Measurements from ENCODE around the gene LINS1.

Gene LINS1, protein sequence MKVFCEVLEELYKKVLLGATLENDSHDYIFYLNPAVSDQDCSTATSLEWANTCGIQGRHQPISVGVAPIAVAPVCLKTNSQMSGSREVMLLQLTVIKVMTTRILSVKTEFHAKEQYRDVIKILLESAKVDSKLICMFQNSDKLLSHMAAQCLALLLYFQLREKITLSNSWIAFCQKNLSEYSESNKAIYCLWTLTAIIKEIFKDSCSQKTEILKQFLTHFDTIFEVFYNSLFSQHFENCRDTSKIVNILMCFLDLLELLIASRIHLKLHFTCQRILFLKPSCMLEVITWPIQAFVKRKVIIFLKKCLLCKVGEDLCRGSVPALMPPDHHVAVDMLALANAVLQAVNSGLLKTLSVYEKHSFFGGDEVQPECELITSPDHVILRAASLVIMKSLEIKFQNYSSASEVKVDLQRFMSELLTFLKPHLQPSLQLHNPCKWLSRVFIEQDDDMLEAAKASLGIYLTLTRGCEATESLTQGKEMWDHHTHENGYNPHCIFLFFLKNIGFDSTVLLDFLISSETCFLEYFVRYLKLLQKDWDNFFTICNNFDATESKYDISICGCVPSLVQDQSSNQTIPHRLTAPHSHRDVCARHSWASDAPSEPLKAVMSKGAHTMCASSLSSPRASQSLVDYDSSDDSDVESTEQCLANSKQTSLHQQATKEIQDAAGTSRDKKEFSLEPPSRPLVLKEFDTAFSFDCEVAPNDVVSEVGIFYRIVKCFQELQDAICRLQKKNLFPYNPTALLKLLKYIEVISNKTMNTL

DNA sequence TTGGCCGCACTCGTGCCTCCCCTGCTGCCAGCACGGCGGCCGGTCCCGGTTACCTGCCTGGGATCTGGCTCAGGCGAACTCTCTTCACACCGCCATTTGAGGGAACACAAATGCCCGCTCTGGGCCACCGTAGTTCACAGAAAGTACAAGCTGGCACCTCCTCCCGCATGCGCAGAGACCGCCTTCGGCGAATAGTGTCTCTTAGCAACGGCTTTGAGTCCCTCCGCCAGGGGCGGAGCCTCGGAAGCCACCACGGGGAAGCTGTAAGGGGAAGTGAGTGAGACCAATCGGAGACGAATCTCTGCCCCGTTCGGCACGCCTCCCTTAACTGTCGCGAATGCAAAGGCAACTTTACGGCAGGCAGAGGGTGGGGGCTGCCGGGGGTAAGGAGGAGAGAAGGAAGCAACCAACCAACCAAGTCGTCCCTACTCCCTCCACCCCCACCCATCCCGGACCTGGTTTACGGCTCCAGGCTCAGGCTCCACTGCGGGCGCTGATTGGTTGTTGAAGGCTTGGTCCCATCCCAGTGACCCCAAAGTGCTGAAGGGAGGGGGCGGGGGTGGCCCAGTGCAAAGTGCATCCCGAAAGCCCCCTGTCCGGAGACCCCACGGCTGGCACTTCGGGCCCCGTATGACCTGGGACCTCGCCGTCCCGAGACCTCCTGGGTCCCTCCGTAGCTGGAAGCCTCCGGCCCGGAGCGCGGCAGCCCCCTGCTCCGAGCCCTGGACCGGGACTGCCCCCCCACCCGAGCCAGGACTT is at the start of gene LINS1, which contains the start of gene ASB7:
Gene LINS1, minus strand, starts transcription at position 121 of the 759 bp plus-strand sequence. CDS start 21,342 bp downstream, outside the sequence.
Gene ASB7, plus strand, starts transcription at position 526 of the 759 bp plus-strand sequence. CDS start 9,628 bp downstream, outside the sequence.
- DNase-seq, result peak; percentile 98 to 99

DNA sequence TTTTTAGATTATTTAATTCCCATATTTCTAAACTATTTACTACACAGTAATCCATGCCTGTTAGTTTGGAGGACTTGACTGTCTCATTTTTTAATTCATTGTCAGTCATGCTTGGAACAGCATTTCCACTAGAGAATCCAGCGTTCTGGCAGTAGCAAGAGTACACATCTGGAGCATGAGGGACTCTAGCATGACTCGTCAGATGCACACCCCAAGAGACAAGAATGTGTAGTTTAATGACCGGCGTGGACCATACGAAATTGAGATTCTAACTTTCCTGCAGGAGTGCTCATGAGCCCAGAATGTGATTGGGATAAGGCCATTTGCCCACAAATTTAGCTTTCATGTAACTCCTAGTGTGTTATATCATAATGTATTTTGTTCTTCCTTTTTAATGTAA is 49.3 kb upstream of the LINS1 start:
- no peak for DNase-seq

DNA sequence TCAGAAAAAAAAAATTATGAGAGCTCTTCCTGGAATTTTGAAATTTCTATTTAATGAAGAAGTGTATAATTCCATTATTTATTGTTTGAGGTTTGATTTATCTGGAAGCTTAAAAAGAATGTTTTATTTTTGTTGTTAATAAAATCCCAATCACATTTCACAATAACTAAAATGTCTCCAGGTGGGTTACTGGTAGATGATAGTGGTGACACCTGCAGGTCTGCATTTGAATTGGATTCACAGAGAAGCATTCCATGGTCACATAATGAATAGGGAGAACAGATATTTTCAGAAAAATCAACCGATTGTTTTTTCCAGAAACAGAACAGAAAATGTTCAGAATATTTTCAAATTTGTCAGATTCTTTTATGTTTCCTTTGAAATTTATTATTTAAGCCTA is 48.7 kb upstream of the LINS1 start:
- DNase-seq, result no peak

DNA sequence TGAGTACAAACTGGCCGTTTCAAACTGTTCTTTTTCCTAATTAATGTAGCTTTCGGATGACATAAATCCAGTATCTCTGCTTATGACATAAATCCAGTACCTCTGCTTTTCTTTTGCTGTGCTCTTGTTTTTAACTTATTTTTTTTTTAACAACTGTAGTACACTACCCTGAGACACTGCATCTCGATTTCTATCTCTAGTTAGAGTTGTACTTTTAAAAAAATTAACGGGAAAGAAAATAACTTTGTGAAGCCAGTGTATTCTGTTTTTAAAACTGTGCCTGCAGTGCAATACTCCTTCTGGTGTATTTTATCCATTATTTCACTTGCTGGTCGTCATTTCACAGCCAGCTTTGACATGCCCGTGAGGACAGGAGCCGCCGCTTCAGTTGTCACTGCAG is 47.0 kb upstream of the LINS1 start:
- no peak for DNase-seq

DNA sequence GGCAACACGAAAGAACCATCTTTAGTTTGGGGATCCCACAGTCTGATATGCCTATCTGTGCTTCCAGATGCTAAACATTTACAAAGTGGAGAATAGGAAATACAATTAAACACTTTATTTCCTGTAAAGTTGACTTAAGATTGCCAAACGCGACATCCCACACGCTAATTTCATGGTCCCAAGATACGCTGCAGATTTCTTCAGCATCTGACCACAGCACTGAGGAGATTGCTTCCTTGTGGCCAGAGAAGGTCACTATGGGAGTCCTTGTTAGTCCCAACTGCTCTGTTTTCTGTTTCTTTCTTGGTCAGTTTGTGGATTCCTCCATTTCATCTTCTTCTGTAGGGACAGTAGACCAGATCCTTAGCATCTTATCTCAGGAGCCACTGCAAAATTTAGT is 43.7 kb upstream of the LINS1 start:
- DNase-seq, result no peak

DNA sequence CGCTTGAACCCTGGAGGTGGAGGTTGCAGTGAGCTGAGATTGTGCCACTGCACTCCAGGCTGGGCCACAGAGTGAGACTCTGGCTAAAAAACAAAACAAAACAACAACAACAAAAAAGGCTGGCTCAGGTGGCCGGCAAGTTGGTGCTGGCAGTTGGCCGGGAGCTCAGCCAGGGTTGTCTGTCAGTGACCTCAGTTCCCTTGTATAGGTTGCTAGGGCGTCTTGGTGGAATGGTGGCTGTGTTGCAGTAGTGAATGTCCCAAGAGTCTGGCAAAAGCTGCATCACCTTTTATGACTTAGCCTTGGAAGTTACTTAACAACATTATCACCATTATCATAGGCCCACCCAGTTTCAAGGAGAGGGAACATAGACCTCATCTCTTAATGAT is 41.0 kb upstream of the LINS1 start:
- DNase-seq, result no peak

DNA sequence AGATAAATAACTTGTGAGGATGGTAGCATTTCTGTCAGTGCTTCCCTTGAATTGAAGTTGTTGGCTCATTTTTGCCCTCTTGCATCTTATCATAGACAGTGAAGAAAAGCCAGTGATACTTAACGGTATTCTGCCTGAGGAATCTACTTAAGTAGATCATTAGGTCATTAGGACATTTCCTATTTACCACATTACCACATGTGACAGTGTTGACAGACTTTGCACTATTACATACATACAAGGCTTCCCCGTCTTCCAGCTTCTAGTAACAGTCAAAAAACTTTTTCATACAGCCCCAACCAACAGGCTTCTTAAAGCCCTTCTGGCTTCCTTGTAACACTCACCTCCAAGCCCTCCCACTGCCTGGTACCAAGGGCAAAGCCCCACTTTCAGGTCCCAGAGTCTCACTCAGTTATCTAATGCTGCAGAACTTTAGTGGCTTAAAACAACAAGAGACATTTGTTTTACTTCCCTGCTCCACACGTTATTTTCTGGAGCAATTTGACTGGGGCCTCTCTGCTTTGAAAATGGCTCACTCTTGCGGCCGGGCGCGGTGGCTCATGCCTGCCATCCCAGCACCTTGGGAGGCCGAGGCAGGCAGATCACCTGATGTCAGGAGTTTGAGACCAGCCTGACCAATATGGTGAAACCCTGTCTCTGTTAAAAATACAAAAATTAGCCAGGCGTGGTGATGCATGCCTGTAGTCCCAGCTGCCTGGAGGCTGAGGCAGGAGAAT is 40.4 kb upstream of the LINS1 start:
- DNase-seq, result peak in 1 of 2 experiments; percentile 4

DNA sequence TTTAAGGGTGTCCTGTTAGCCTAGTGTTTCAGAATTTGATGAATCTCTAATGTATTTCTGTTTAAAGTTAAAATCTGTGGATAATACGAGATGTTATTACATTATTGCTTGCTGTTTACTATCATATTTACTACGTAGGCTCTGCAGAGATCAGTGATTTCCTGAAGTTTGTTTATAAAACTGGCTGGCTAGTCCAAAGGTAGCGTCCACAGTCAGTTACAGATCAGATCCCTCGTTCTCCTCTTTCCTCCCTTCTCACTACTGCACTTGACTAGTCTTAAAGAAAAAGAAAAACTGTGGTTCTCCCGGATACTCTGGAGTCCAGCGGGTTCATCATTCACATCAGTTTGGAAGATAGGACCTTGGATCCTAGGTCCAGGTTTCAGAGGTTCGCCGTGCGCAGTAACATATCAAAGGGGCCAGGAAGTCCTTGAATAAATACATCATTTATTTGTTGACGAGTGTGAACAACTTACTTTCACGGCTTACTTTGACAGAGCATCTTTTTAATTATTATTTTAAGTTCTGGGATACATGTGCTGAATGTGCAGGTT is 36.3 kb upstream of the LINS1 start:
- DNase-seq, result no peak

DNA sequence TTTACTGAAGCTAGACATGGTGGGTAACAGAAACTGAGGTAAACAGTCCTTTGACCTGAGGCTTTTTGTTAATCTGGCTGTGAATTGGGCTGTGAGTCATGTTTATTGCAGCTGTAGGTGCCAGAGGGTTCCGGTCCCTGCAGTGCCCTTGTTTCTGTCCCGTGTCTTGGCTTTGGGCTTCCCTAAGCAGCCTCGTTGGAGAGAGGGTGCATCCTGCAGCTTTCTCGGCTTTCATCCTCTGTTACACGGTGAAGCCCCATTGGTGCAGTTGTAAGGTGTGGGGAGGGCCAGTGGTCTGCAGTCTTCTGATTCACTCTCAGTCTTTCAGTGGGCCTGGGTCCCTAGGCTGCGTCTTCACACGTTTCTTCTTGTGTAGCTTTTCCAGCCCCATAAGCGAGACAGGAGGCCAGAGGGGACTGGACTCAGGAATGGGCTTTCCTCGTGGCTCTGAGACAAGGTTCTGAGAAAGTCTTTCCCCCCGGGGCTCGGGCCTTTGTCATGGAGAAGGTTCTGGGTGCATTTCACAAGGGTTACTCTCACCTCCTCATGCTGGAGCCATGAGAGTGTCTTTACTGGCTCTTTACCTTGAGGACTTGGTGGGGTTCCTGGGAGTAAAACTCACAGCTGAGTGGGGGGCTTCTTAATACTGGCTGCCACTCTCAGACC is 33.6 kb upstream of the LINS1 start:
- no peak for DNase-seq

DNA sequence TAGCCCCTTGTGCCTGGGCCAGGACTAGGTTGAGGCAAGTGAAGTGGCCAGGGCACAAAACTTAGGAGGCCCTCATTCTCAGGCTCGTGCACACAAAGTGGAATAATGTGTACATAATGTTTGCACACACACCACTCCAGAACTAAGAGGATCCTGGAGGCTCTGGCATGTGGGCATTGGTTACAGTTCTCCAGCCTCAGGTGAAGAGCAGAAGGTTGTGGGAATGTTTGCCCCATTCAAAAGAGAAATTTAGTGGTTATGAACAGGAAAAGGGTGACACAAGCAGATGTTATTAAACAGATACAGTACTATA is 31.7 kb upstream of the LINS1 start:
- no peak for DNase-seq

DNA sequence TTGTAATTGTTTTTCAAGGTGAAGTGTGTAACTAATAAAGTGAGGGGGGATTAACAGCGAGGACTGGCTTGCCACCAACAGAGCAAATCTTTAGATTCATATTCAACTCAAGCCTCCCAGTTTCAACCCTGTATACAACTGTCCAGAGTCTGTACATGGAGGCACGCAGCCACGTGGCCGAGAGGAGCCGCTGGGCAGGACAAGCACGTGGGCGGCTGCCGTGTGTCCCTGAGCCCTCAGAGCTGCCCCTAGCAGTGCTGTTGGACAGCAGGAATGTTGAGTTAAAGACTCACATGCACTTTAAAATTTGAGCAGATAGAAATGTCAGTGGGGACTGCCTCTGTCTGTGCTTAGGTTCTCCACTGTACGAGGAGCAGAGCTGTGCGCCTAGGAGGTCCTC is 29.8 kb upstream of the LINS1 start:
- no peak for DNase-seq

DNA sequence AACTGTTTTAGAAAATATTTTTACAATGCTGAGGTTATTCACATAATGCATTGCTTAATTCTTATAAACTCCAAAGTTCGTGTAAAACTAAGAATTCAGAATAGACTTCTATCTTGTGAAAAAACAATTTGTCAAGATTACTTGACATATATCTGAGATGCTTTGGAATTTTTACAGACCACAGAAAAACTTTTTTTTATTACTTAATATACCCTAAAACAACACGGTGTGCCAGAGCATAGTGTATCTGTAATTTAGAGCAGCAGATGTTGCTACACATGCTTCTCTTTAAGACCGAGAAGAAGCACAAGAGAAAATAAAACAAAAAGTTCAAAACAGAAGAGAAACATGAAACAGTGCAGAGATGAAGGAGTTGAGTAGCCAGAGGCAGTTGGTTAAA is 26.8 kb upstream of the LINS1 start:
- DNase-seq, result no peak

DNA sequence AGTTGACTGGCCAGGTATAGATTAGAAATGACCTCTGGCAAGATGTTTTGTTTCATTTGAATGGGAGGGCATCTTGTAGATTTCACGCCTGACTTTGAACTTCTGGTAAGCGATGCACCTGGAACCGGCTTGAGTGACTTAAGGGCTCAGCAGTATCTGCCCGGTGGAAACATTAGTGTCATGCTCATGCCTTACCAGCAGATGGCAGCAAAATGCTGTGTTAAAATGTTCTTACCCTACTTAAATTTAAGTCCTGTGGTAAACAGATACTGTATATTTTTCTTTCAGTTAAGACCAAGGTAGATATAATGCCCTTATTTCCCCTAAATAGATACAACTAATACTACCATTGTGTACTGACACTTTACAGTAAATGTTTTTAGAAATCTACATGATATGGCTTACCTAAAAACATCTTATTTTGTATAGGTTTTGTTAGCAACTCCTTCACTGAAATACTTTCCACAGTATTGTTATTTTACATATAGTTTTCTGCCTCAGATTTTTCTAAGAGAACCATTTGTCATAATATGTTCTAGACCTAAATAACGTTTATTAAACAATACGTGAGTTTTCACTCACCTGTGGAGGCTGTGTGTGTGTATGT is 25.9 kb upstream of the LINS1 start:
- peak; percentile 46 to 59 for DNase-seq

DNA sequence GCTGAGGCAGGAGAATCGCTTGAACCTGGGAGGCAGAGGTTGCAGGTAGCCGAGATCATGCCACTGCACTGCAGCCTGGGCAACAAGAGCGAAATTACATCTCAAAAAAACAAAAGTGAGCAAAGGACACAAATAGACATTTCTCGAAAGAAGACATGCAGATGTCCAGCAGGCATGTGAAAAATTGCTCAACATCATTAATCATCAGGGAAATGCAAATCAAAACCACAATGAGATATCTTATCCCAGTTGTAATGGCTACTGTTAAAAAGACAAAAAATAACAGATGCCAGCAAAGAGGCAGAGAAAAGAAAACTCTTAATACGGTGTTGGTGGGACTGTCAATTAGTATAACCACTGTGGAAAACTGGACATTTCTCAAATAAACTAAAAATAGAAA is 21.3 kb upstream of the LINS1 start:
- no peak for DNase-seq

DNA sequence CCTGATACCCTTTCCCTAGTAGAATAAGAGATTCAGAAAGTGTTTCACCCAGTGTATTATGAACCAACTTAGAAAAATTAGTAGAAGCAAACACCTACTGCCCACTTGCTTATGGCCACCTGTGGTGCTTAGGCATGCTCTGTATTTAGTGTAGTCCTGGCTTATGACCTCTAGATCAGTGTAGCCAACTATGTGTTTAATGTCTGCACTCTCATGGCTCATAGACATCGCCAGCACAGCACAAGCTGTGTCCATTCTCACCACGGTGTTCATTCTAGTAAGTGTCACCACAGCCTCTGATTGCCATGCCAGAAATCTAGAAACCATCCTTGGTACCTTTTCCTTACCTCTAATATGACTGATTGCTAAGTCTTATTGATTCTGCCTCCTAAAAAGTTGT is 14.7 kb upstream of the LINS1 start:
- no peak for DNase-seq

DNA sequence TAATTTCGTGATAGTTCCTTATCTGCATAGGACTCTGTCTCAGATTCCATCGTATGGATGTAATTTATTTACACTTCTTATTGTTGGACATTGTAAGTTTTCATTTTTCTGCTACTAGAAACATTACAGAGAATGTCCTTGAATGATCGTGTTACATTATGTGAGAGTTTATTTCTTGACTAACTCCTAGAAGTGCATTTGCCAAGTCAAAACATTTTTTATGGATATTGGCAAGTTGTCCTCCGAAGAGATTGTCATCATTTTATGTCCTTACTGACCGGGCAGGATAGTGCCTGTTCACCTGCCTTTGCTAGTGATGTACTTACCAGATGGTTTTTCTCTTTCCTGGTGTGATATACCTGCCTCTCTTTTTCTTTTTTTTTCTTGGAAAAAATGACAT is 13.8 kb upstream of the LINS1 start:
- no peak for DNase-seq

DNA sequence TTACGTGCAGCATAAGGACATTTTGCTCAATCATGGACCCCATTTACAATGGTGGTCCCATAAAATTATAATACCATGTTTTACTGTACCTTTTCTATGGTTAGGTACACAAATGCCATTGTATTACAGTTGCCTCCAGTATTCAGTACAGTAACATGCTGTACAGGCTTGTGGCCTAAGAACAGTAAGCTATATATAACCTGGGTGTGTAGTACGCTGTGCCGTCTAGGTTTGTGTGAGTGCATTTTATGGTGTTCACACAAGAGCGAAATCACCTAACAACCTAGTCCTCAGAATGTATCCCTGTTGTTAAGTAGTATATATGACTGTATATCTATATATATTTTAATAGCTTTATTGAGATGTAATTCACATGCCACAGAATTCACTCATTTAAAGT is 12.9 kb upstream of the LINS1 start:
- no peak for DNase-seq

DNA sequence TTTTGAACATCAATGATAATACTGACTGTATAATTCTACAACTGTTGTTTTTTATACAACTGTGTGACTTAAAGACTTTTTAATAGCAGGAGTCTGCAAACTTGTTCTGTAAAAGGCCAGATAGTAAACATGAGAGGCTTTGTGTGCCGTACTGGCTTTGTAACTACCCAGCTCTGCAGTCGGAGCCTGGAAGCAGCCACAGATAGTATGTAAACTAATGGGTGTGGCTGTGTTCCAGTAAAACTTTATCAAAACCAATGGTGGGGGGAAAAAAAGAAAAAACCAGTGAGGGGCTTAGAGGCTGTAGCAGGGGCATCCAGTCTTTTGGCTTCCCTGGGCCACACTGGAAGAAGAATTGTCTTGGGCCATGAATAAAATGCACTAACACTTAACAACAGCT is 12.4 kb upstream of the LINS1 start:
- no peak for DNase-seq

DNA sequence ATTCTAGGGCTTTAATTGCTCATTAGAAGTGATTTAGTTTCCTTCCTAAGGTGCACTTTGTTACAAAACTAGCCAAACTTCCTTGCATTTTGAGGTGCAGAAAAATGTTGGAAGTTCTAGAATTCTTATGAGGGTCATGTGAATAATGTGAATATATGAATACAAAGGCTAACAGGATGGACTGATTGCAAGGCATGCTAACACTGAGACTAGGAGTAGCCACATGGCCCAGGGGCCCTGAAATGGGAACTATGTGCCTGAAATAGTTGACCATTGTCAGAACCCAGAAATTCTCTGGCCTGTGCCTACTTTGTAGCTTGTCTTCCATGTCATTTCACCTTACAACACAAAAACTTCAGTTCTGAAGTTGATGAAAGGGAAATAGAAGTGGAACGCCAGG is 11.2 kb upstream of the LINS1 start:
- no peak for DNase-seq

DNA sequence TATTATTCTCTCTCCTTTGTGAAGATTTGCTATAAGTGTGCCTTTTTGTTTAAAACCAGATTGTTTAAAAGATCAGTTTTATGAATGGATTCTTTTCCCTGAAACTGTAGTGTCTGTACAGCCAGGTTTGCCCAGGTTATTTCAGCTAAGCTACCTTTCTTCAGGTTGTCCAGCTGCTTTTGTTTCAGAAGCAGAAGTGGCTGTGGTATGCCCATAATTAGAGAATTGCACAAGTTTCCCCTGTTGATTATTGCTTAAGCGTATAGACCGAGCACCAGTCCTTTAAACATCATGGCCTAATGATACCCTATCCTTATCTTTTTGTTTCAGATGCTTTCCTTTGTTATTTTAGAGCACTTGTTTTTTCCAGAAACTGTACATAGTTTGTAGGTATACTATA is 10.6 kb upstream of the LINS1 start:
- peak; percentile 44 to 69 for DNase-seq

DNA sequence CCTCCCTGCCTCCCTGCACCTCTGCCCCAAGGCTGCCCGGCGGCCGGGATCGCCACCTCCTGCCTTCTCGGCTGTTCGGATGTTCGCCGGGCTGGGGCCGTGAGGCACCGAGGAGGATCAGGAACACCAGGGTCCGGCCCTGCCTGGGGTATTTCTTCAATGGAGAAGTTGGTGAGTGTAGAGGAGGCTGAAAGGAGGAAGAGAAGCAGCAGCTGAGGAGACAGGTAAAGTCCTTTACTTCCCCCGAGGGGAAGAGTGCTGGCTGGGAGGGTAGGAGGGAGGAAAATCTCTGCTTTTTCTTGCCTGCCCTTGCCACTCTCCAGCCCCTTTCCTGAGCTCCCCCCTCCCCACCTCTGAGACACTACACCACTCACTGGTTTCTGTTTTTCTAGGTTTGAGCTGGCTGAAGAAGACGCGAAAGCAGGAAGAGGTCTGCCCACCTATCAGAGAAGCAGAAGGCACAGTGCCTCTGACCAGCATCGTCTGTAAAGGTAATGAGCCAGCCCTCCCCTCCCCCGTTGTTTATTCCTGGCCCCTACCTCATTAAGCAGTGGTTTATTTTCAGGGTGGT is 924 bp upstream of the LINS1 start:
- DNase-seq, result peak; percentile 30 to 46

All from AML-193 (cell line).